ENCODE measurements around the gene KLHL10. TPM values are rescaled to one million over a fixed set of nuclear protein-coding genes. Genes with fewer than 3 reads are reported as not detected.

Gene KLHL10
- total RNA-seq, 1 donor from 2014 or later = not detected

- no peak for TF ChIP-seq CTCF (conservative IDR thresholded peaks at IDR 0.05)
- Mint-ChIP-seq H3K27me3 (ENCODE audit: low read depth) (peaks cover 2% of the 10 kb centered on the region), H3K9me3 (no peaks in the 10 kb centered on the region), H3K36me3 (ENCODE audit: low read depth) (no peaks in the 10 kb centered on the region), H3K4me3 (peak overlapping the region; percentile 54), H3K4me1 (peaks cover 18% of the 10 kb centered on the region), H3K27ac (ENCODE audit: unreplicated experiment) (no peak overlapping the region)
- no peak for DNase-seq (ENCODE audit: low read depth, low spot score)
Observed at GRCh38 chr17:41803049-41804020, 34.3 kb upstream of the KLHL10 start.

DNA sequence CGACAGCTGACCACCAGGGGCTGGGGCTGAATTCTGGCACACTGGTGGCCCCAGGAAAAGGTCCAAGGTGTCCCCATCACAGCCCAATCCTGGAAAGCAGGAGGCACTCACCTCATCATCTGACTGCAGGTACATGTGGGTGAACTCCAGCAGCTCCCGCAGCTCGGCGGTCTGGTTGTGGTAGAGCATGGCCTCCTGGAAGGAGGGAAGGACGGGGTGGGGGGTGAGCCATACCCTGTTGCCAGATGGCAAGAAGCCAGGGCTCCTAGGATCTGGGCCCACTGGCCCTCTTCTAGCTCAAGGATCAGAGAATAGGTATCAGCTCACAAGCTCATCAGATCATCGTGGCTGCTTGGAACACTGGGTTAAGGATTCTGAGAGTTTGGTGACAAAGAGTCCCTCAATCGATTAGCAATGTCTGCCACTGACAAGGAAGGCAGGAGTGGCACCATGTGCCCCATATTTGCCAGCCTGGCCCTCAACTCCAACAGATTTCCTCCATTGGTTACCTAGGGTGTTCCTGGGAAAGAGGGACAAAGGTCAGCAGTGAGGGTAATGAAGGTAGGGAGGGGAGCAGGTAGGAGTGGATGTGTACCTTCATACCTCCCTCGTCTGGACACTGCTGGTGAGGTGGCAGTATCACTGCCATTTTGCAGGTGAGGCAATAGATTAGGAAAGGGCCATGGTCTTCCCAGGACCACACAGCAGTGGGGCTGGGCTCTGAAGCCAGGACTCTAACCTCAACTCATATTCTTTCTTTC lies 30.8 kb upstream of the KLHL10 start:
- Mint-ChIP-seq H3K27ac (ENCODE audit: unreplicated experiment) (no peak overlapping the region), H3K27me3 (ENCODE audit: low read depth) (no peaks in the 10 kb centered on the region), H3K36me3 (ENCODE audit: low read depth) (peaks cover 2% of the 10 kb centered on the region), H3K4me1 (peaks cover 16% of the 10 kb centered on the region), H3K9me3 (no peaks in the 10 kb centered on the region), H3K4me3 (peak overlapping the region; percentile 38)
- DNase-seq (ENCODE audit: low read depth, low spot score) = no peak
- TF ChIP-seq CTCF (conservative IDR thresholded peaks at IDR 0.05) = no peak

DNA sequence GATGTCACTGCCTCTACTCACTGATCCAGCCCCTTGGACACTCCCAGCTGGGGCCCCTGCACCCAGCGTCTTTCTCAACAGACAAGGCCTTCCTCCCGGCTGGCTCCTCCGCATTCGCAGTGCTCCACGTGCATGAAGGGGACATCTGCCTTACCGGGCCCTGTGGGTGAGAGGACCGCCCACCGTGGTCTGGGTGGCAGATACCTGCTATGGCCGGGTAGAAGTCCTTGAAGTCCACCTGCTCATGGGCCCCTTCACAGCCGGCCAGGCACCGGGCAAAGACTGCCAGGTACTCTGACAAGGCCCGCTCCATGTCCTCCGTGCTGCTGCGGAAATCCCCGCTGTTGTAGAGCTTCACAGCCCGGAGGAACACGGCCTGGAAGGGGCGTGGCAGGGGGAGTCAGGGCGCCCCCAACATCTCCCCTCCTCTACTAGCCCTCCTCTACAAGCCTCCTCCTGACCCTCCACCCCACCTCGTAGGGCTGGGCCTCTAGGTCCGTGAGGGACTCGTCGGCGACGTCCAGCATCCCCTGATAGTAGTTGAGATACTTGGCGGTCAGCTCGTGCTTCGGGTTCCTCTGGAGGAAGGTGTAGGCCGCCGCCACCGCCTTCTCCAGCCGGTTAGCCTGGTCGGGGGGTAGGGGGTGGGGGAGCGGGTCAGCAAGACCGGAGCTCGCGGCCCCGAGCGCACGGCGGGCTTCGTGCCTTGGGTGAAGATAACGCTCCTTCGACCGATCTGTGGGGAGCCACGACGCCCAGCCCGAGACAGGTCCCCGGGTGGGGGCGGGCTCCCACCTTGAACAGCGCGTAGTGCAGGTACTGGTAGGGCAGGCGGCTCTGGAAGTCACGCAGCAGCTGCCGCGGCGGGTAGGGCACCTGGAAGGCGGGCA lies 26.7 kb upstream of the KLHL10 start:
- Mint-ChIP-seq H3K27me3 (ENCODE audit: low read depth) (no peaks in the 10 kb centered on the region), H3K27ac (ENCODE audit: unreplicated experiment) (no peak overlapping the region), H3K36me3 (ENCODE audit: low read depth) (peaks cover 5% of the 10 kb centered on the region), H3K4me3 (peak overlapping the region; percentile 82), H3K4me1 (peaks cover 38% of the 10 kb centered on the region), H3K9me3 (no peaks in the 10 kb centered on the region)
- DNase-seq (ENCODE audit: low read depth, low spot score) = no peak
- TF ChIP-seq CTCF (conservative IDR thresholded peaks at IDR 0.05) = no peak

DNA sequence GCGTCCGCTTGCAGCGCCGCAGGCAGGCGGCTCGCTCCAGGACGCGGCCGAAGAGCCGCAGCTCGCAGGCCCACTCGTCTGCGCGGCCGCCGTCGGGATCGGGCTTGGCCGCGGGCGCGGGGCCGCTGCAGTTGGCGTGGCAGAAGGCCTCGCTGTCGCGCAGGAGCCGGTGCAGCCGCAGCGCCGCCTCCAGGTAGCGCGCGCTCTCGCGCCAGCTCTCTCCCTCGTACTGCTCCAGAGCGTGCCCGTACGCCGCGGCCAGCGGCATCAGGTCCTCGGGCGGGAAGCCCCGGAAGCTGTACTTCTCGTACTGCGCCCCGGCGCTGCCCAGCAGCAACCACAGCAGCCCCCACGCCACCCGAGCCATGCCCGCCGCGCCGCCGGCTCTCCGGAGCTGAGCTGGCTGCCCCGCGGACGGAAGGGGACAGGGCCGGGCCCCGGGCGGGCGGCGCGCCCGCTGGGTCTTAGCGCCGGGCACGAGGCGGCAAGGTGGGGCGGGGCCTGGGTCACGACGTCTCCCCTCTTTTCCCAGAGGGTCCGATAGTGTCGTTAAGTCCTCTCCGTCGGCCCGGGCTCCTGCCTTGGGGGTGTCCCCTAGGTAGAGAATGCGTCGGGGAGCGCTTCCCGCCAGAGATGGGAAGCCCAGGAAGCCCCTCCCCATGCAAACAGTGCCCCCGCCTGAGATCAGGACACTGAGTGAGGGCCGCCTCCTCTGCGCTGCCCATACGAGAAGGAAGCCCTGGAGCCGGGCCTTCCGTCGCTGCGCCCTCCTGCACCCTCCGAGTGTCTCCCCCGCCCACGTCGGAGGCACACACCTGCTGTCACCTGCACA lies 25.9 kb upstream of the KLHL10 start, which contains the start of gene P3H4:
Gene P3H4, minus strand, starts transcription at position 401 of the 832 bp plus-strand sequence. Its CDS starts 34 bp downstream, at position 367.
- H3K4me3 Mint-ChIP-seq = peak within 1 kb of the TSS; percentile 100
- TF ChIP-seq CTCF (conservative IDR thresholded peaks at IDR 0.05) = peak; percentile 73
- peak within 1 kb of the TSS; percentile 96 for H3K27ac Mint-ChIP-seq (ENCODE audit: unreplicated experiment)
- H3K4me1 Mint-ChIP-seq = peaks cover 38% of the 10 kb centered on the region
- no peaks in the 10 kb centered on the region for H3K9me3 Mint-ChIP-seq
- no peaks in the 10 kb centered on the region for H3K27me3 Mint-ChIP-seq (ENCODE audit: low read depth)
- H3K36me3 Mint-ChIP-seq (ENCODE audit: low read depth) = peaks cover 5% of the 10 kb centered on the region
- DNase-seq (ENCODE audit: low read depth, low spot score) = peak; percentile 73
